NOMO-1 treated with DMSO at 0.1 percent for 48 hours (cell line): ENCODE measurements around the gene KIF26B.
"Not testable (repeated sequence)": the region's sequence is repeated elsewhere in the genome, so short reads cannot be mapped to it uniquely, and the experiment has no call there.

Experiments used
- DNase-seq: peaks from one replicate; lab custom pipeline; 2025; ENCODE audit not compliant: unreplicated experiment; lab: John Stamatoyannopoulos, UW

The KIF26B gene

DNA sequence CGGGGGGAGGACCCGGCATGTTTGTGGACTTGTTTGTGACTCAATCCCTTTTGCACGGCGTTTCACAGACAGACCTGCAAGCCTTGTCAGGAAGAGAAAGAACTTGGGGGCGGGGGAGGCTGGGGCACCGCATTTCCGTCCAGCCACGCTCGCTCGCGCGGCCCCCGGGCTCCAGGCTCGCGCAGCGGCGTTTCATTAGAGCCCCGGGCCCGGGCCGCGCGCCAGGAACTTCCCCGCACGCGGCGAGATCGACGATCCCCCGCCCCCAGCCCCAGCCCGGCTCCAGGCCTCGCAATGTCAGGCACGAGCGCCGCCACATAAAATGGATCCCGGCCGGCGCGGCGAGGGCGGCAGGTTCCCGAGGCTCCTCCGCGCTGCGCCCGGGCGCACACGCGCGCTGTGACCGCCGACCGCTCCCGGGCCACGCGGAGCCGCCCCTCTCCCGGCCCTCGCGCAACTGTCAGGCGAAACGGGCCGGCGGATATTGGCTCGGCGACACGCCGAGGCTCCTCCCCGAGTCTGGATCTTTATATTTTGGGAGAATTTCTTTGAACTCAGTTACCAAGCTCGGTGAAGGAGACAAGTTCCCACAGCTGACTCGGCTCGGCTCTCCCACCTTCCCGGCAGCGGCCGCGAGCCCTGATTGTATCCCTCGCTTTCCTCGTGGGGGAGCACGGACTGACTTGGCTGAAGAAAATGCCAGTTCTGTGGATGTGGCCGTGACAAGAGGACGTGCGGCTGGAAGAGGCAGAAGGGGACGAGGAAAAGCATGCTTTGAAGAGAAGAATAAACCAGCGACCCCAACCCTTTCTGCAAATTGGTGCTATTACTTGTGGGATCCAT is at the start of gene KIF26B:
TSS of gene KIF26B (plus strand) at position 557 of the 843 bp plus-strand sequence. CDS start 440 bp downstream, outside the sequence.
- DNase-seq: no peak

DNA sequence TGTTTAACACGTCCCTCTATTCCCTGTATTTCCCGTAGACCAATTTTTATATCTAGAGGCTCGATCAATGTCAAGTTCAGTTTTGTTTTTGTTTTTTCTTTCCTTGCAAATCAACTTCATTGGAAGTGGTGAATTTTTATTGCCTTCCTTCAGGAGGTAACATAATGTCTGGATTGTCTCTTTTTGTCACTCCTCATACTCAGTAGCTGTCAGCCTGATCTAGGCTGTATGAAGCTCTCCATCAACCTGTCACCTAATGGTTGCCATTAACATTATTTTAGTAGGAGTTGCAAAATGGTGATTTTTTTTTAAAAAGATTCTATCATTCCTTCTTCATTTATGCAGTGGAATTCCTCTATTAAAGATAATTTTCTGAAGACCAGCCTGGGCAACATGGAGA is 49.7 kb upstream of the KIF26B start:
- no peak for DNase-seq

GRCh38 chr1:245105815-245106410 is 48.9 kb upstream of the KIF26B start:
- no peak for DNase-seq

GRCh38 chr1:245107776-245108114 is 47.0 kb upstream of the KIF26B start:
- no peak for DNase-seq

DNA sequence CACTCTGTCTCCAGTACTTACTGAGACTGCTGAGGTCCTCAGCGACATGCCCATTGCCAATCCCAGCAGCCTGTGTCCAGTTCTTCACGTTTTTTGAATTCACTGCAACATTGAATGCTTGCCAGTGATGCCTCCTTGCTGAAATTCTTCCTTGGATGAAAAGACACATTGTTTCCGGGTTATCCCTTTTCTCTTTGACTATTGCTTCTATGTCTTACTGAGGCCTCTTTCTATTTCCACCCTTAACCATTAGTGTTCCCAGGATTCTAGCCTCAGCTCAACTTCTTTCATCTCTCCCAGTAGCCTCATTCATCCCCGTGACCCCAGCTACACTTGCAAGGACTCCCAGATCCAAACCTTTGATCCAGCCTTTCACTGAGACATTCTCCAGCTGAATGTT is 46.5 kb upstream of the KIF26B start:
- no peak for DNase-seq

- no peak for DNase-seq
Observed at GRCh38 chr1:245108909-245109308, 45.9 kb upstream of the KIF26B start.

DNA sequence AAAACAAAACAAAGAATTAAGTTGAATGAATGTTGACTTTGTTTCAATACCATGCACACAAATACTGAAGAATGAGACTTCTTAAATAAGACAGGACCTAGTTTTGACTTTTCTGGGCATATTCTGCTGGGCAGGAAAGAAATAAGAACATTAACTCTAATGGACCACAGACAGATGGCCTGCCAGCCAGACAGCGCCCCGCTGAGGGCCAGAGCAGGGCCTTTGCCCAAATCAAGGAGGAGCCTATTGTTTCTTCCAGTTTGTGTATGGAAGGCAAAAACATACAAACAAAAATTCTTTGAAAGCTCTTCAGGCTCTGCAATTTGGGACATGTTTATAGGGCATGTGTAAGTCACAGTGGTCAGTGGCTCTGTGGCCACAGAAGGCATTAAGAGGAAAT is 44.4 kb upstream of the KIF26B start:
- no peak for DNase-seq

GRCh38 chr1:245111073-245111472 is 43.7 kb upstream of the KIF26B start:
- no peak for DNase-seq

DNA sequence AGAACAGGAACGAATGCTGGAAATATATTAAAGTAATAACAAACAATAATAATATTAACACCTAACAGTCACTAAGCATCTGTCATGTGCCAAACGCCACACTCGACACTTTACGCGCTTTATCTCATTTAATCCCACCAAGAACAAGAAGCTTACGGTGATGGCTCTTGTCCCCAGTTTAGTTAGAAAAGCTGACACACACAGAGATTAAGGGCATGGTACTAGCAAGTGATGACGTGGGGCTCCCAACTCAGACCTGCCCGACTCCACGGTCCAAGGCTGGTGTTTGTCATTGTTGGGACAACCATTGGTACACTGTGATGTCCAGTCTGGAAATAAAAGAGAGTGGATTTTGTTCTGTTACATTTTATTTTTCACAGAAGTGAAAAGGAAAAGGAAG is 41.1 kb upstream of the KIF26B start:
- no peak for DNase-seq

GRCh38 chr1:245116131-245116530 is 38.7 kb upstream of the KIF26B start:
- no peak for DNase-seq

DNA sequence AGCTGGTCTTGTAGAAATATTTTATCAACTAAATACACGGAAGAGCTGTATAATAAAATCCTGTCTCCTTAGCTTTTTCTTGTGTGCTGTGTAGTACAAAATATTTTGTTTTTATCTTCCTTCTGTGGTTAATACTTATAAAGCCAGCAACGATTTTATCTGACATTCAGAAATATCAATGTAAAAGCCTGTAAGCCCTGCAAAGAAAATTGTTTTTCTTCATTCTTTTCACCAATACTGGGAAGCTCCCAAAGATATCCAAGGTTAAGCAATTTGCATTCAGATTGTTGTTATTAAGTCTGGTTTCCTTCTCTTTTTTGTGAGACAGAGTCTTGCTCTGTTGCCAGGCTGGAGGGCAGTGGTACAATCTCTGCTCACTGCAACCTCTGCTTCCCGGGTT is 38.0 kb upstream of the KIF26B start:
- no peak for DNase-seq

DNA sequence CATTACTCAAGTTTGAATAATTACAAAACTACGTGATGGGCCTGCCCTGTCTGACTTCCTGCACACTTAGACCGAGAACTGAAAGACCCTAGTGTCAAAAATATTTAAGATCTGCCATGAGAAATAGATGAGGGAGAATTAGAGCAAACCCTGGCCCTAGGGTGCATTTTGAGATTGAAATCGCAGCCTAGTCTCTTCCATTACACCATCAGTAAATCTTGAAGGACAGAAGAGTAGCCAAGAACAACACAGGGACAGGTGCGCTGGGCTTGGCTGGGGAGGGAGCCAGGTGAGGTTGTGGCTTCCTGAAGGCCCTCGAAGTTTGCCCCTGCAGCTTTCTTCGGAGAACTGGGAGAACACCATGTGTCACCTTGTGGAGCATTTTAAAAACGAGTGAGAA is 36.7 kb upstream of the KIF26B start:
- no peak for DNase-seq

GRCh38 chr1:245118806-245119205 is 36.0 kb upstream of the KIF26B start:
- no peak for DNase-seq

GRCh38 chr1:245121523-245121922 is 33.3 kb upstream of the KIF26B start:
- DNase-seq: no peak

- DNase-seq: no peak
Observed at GRCh38 chr1:245124241-245124640, 30.5 kb upstream of the KIF26B start.

GRCh38 chr1:245124644-245125043 is 30.1 kb upstream of the KIF26B start:
- DNase-seq: no peak

DNA sequence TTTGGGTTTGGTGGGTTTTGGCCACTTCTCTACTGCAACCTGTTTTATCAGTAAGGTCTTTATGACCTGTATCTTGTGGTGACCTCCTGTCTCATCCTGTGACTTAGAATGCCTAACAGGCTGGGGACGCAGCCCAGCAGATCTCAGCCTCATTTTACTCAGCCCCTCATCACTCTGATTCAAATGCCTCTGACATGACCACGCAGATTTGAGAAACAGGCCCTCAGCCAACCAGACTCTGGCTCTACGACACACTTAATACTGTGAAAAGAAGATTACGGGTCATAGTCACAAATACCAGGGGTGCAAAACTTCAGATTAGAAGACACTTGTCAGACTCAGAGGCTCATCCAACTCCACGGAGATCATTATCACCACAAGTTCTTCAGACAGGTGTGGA is 28.3 kb upstream of the KIF26B start:
- DNase-seq: no peak

DNA sequence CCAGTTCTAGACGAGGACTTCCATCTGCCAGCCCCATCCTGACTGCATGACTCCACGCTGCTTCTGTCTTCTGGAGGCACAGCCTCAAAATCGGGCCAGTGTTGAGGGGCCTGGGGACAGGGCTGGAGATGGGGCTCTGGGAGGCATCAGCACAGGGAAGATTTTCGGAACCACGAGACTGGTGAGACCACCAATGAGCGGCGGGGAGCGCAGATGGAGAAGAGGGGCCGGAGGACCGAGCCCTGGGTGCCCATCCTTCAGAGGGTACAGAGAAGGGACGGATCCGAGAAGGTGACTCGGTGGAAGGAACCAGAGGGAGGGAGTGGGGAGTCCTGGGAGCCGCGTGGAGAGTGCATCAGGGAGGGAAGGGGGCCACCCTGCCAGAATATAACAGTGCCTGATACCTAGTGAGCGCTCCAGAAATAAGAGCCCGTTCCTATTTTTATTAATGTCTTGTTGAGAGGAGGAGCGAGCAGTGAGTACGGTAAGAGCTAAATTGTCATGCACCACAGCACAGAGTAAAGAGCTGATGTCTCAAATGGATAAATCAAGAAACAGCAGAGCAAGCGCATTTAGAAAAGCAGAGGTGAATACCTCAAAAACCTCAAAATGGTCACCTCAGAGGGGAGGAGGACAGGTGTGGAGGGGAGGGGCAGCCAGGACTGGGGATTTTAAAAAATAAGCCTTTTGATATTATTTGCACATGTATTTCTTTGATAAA is 26.2 kb upstream of the KIF26B start:
- DNase-seq: no peak

DNA sequence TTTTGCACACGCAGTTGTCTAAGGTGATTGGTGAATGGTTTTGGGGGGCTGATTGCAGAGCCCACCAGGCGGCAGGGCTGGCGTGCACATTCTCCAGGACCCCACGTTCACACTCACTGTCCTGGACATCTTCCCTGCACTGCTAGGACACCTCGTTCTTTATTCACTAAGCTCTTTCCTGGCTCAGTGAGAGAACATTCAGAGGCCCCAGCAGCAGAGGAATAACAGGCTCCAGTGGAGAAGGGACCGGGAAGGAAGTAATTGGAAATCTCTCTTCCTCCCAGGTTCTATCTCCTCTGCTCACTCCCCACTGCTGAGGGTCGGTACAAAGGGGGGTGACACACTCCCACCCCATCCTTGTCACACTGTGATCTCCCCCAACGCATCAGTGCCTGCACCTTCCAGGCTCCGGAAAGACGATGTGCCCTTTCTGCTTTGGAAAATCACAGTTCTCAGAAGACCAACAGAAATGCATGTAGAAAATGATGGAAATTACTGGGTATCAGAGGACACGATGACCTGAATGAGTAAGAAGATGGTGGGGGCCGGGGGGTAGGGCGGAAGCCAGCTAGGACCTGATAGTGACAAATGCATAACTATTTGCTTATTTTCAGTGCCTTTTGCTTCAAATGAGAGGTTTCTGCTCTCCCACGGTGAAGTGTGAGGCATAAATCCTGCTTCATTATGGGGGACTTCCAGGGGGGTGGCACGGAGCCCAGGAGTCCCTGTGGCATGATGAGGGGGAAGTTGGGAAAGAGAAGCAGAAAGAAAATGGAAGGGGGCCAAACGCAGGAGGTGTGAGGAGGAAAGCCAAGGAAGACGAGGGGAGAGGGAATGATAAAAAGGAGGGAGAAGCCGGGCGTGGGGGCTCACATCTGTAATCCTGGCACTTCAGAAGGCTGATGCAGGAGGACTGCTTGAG is 25.2 kb upstream of the KIF26B start:
- DNase-seq: no peak

DNA sequence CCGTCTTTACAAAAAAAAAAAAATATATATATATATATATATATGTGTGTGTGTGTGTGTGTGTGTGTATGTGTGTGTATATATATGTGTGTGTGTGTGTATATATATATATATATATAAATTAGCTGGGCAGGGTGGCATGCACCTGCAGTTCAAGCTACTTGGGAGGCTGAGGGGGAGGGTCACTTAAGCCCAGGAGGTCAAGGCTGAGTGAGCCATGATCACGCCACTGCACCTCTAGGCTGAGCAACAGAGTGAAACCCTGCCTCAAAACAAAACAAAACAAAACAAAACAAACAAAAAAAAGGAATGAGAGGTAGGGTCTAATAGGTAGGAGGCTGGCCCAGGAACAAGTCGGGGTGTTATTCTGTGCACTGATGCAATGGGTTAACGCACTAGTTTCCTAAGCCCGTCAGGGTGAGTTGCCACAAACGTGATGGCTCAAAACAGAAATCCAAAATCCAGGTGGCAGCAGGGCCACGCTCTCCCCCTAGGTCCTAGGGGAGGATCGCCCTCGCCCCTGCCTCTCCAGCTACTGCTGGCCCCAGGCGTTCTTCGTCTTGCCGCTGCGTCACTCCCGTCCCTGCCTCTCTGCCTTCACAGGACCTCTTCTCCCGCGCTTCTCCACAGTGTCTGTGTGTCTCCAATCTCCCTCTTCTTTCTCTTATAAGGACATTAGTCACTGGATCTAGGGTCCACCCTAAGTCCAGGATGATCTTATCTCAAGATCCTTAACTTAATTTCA is 24.3 kb upstream of the KIF26B start:
- not testable (repeated sequence) for DNase-seq
